NB4 (cell line): ENCODE results near the gene DENND1A.
"Not testable (repeated sequence)": the region's sequence is repeated elsewhere in the genome, so short reads cannot be mapped to it uniquely, and the experiment has no call there.

ENCODE experiments used
- DNase-seq: peaks from one replicate; pipeline ENCODE4 v3.0.0; 2010; ENCODE audit warnings: low read depth
- H3K4me3 ChIP-seq: one replicate; pipeline ENCODE4 v1.5.1; 2011; ENCODE audit warnings: mild to moderate bottlenecking, low read depth, low read length, moderate library complexity
- MYC ChIP-seq: IDR thresholded peaks from 2 replicates; pipeline ENCODE4 v1.6.1; 2011; ENCODE audit warnings: low read depth, low read length
- POLR2A ChIP-seq: IDR thresholded peaks from 2 replicates; pipeline ENCODE4 v1.6.1; 2011; ENCODE audit warnings: mild to moderate bottlenecking; ENCODE audit not compliant: insufficient read length; ENCODE audit errors: extremely low read depth
- TF ChIP-seq, protein P1 (sequence below): IDR thresholded peaks from one replicate; pipeline ENCODE4 v1.5.1; 2012; ENCODE audit warnings: low read depth, low read length
- TF ChIP-seq, protein P2 (sequence below): IDR thresholded peaks from 2 replicates; pipeline ENCODE4 v1.6.1; 2011; ENCODE audit warnings: low read depth, low read length

DENND1A gene

DNA sequence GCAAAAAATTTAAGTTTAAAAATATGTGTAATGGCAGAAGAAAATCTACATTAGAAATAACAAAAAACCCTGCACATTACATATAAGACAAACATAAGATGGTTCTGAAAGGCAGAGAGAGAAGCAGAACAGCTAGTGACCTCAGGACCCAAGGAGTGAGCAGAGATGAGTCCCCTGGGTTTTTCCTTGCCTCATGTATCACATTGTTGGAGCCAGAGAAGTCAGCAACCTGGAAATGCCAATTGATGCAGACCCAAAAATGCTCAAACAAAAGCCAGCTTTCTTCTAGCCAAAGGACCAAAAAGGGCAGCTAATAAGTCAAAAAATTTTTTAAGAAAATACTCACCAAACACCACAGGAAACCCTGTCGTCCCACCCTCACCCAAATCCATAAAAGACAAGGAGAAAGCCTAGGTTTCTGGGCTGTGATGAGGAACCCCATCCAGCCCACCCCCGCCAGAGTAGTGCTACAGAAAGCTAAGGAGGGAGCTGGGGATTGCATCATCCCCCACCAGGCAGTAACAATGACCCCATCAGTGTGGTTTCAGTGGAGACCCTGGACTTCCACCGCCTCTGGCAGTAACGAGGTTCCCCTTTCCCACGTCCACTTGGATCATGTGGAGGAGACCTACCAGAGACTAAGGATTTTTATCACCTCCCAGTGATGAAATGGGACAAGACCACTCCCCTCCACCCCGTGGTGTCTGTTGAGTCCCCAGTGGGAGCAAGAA lies 17.6 kb downstream of the DENND1A start:
- DNase-seq: peak; percentile 88
- peak overlapping the region; percentile 1 for H3K4me3 ChIP-seq
- TF ChIP-seq, protein P1, sequence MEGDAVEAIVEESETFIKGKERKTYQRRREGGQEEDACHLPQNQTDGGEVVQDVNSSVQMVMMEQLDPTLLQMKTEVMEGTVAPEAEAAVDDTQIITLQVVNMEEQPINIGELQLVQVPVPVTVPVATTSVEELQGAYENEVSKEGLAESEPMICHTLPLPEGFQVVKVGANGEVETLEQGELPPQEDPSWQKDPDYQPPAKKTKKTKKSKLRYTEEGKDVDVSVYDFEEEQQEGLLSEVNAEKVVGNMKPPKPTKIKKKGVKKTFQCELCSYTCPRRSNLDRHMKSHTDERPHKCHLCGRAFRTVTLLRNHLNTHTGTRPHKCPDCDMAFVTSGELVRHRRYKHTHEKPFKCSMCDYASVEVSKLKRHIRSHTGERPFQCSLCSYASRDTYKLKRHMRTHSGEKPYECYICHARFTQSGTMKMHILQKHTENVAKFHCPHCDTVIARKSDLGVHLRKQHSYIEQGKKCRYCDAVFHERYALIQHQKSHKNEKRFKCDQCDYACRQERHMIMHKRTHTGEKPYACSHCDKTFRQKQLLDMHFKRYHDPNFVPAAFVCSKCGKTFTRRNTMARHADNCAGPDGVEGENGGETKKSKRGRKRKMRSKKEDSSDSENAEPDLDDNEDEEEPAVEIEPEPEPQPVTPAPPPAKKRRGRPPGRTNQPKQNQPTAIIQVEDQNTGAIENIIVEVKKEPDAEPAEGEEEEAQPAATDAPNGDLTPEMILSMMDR: no peak
- TF ChIP-seq MYC: no peak
- TF ChIP-seq POLR2A: no peak
- TF ChIP-seq, protein P2, sequence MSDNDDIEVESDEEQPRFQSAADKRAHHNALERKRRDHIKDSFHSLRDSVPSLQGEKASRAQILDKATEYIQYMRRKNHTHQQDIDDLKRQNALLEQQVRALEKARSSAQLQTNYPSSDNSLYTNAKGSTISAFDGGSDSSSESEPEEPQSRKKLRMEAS: no peak

DNA sequence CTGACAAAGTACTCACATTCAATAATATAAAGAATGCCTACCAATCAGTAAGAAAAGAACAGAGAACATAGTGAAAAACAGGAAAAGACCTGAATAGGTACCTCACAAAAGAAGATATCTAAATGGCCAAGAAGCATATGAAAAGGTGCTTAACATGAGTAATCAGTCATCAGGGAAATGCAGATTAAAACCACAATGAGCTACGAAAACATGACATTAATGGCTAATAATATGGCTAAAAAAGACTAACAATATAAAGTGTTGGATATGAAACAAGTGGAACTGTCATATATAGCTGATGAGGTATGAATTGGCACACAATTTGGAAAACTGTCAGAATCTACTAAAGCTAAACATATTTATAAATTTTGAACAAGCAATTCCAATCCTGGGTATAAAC lies 18.9 kb downstream of the DENND1A start:
- DNase-seq: no peak
- no peak overlapping the region for H3K4me3 ChIP-seq
- TF ChIP-seq MYC (no peak), POLR2A (no peak)
- TF ChIP-seq, protein P1: no peak
- TF ChIP-seq, protein P2: no peak

- not testable (repeated sequence) for DNase-seq, H3K4me3 ChIP-seq
These were observed 20.7 kb downstream of the DENND1A start for GRCh38 chr9:123909192-123909591.

GRCh38 chr9:123903550-123903949 lies 26.4 kb downstream of the DENND1A start:
- not testable (repeated sequence) for H3K4me3 ChIP-seq, DNase-seq

- peak; percentile 43 for DNase-seq
- TF ChIP-seq, protein P1: no peak
- TF ChIP-seq POLR2A: no peak
- TF ChIP-seq, protein P2: no peak
- TF ChIP-seq MYC: no peak
- no peak overlapping the region for H3K4me3 ChIP-seq
These were observed 35.1 kb downstream of the DENND1A start for GRCh38 chr9:123894822-123895221.

GRCh38 chr9:123893831-123894460 lies 36.0 kb downstream of the DENND1A start:
- no peak for TF ChIP-seq MYC
- TF ChIP-seq, protein P1: no peak
- no peak overlapping the region for H3K4me3 ChIP-seq
- no peak for DNase-seq

GRCh38 chr9:123893115-123893514 lies 36.8 kb downstream of the DENND1A start:
- TF ChIP-seq, protein P1: no peak
- TF ChIP-seq MYC: no peak
- TF ChIP-seq, protein P2: no peak
- no peak for TF ChIP-seq POLR2A
- no peak overlapping the region for H3K4me3 ChIP-seq
- no peak for DNase-seq
